GM18861 (cell line): ENCODE results near the gene TULP4.
"Not testable (repeated sequence)": the region's sequence is repeated elsewhere in the genome, so short reads cannot be mapped to it uniquely, and the experiment has no call there.

Source experiments
- ATAC-seq: cut with Tn5 transposase; IDR thresholded peaks from one replicate; pipeline ENCODE4 v1.9.1; 2021; ENCODE audit not compliant: unreplicated experiment

Gene TULP4

DNA sequence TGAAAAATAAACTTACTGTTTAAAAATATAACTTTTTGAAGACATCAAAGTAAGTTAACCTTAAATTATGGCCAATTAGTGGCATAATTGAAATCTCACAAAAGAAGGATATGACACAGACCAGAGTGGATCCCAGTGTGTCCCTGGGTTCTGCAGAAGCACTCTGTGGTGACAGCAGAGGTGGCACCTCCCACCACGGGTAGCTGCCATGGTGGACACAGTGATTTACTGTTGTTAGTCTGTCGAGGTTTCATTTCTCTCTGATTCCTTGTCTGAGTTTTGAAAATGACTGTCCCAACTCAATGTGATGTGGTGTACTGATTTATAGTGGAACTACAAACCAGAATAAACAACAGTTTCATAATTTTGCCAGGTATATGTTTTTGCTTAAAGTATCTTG, 76.5 kb downstream of the TULP4 start:
- ATAC-seq = no peak

DNA sequence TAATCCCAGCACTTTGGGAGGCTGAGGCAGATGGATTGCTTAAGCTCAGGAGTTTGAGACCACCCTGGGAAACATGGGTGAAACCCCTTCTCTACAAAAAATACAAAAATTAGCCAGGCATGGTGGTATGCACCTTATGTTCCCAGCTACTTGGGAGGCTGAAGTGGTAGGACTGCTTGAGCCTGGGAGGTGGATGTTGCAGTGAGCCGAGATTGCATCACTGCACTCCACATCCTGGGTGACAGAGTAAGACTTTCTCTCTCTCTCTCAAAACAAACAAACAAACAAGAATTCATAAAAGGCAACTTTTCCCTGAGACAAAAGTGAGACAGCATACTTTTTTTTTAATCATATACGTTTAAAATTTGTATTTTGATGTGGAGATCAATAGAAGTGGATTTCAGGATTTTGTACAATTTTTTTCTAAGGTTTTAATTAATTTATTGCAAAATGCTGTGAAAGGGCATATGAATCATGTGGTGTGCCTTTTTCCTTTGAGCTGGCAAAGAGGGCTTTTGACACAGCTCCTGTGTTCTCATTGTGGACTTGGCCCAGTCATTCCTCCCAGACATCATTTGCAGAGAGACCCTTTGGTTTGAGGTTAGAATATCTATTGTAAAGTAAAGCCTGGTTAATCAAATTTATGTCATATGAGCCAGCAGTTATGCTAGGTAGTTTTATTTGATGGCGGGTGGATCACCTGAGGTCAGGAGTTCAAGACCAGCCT, 77.1 kb downstream of the TULP4 start:
- ATAC-seq = no peak

DNA sequence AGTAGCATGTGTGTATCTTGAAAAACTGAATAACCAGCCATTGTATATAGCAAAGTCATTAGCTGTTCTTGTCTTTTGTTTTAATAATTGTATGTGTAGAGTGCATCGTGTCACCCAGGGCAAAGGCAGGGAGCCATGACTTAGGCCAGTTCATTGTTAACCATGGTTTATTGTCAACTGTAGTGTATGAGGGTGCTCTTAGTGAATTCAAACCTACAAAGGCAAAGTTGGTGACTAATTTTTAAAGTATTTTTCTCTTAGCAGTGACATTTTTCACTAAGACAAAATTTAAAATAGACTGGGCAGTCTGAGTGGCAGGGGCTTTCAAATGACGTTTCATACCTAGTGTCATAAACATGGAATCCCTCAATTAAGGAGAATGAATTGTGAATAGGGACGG, 79.0 kb downstream of the TULP4 start:
- no peak for ATAC-seq

GRCh38 chr6:158391977-158392376, 79.7 kb downstream of the TULP4 start:
- not testable (repeated sequence) for ATAC-seq

GRCh38 chr6:158396136-158396535, 83.9 kb downstream of the TULP4 start:
- ATAC-seq = no peak

GRCh38 chr6:158397578-158397977, 85.3 kb downstream of the TULP4 start:
- ATAC-seq = no peak

GRCh38 chr6:158398252-158399024, 86.2 kb downstream of the TULP4 start:
- no peak for ATAC-seq

DNA sequence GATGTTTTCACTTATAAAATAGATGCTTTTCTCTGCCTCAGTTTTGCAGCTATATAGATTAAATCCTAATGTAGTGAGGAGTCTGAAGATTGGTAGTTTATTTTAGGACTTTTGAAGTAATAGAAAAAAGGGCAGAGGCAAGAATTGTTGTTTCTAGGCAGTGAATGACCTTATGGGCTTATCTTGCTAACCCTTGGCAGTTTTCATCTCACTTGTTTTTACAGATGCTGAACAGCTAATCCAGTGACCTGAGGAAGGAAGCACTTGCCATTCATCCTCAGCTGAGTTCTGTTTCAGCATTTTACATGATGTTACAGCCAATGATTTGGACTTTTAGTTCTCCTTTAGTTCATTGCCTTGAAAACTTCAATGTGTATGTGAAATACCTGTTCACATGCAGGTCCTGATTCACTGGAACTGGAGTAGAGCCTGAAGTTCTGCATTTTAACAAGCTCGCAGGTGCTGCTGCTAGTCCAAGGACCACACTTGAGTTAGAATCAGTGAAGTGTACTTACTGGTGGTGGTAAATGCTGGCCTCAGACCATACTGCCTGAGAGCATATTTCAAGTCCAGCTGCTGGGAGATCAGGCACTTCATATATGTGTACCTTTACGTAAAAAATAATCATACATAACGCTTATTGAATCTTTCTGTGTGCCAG, 86.9 kb downstream of the TULP4 start:
- no peak for ATAC-seq

- ATAC-seq = no peak
These were observed 89.9 kb downstream of the TULP4 start for GRCh38 chr6:158402184-158402583.

GRCh38 chr6:158405321-158405831, 93.1 kb downstream of the TULP4 start:
- ATAC-seq = not testable (repeated sequence)

GRCh38 chr6:158405933-158406332, 93.7 kb downstream of the TULP4 start:
- ATAC-seq = no peak

DNA sequence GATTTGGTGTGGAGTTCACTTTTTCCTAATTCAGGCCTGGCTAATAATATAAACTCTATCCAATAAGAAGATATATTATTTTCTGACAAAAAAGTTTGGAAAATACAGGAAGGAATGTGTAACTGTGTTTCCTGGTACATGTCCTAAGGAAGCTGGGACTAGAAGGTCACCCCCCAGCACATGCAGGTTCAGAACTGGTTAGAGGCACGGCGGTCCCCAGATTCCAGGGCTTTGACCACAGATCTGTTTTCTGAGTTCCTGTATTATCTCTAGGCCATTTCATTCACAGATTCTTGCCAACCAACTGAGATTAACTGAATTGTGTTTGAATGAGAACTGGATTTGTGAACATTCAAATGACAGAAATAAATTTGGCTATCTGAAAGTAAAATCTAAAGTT, 94.5 kb downstream of the TULP4 start:
- ATAC-seq = no peak

DNA sequence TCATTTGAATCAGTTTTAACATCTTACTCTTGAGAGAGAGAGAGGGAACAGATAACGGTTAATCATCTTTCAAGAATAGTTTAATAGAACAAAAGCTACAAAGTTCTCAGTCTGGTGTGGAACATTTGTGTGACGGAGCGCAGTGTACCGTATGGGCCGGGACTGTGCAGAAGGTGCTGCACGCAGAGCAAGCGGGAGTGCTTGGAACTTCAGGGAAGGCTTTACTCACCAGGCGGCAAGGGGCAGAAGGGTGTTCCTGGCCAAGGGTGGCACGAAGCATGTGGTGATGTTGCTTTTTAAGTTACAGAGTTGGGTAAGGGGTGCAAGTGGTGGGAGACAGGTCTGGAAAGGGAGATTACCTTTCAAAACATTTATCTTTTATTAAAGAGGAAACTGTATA, 95.7 kb downstream of the TULP4 start:
- ATAC-seq = no peak

DNA sequence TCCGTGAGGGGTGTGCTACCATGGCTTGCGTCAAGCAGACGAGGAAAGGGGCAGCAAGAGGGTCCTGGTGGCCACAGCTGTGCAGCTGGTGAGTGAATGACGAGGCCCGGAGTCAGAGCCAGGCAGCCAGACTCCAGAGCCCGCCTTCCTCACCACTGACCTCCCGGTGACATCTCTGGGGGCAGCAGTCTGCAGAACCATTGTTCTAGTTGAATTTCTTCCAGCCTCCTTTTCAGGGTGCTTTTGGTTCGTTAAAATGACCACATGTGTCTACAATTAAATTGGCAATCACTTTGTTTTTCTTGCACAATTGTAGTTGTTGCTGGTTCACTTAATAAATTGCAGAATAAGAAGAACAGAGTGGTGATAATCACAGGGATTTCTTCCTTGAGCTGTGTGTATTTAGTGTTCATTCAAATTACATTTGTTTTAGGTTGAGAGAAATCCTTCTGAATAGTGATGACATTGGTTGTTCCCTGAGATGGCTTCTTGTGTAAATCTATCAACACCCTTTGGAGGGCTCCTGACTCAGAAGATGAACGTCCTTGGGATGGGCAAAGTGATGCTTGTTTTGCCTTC, 96.4 kb downstream of the TULP4 start:
- no peak for ATAC-seq

- no peak for ATAC-seq
These were observed 97.2 kb downstream of the TULP4 start for GRCh38 chr6:158409451-158409850.

DNA sequence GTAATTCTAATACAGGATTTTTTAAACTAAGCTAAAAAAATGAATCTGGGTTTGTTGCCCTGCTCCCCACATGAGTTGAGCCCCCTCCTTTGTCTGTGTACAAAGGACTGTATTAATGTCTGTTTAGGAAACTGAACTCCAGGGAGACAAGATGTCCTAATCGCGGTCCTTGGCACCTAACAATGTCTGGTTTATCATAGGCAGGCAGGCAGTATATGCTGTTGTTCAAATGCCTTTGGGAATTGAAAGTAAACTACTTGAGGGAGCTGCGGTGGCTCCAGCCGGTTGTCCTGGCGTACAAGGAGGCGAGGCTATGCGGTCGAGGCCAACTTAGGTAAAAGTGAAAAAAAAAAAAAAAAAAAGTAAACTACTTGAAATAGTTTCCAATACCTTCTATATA, 98.5 kb downstream of the TULP4 start:
- ATAC-seq = no peak

GRCh38 chr6:158411998-158412397, 99.7 kb downstream of the TULP4 start:
- no peak for ATAC-seq

DNA sequence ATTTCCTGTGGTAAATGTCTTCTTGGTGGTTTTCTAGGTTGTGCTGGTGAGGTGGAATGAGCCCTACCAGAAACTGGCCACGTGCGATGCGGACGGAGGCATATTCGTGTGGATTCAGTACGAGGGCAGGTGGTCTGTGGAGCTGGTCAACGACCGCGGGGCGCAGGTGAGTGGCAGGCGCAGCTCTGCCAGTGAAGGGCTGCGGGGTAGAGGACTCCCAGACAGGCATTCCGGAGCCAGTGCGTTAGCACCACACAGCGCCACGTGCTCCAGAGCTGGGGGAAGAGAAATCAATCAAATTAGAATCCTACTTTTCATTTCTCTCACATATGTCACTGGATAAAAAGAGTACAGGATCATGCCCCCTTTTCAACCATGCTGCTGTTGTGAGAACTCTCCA, 100.8 kb downstream of the TULP4 start:
- no peak for ATAC-seq

DNA sequence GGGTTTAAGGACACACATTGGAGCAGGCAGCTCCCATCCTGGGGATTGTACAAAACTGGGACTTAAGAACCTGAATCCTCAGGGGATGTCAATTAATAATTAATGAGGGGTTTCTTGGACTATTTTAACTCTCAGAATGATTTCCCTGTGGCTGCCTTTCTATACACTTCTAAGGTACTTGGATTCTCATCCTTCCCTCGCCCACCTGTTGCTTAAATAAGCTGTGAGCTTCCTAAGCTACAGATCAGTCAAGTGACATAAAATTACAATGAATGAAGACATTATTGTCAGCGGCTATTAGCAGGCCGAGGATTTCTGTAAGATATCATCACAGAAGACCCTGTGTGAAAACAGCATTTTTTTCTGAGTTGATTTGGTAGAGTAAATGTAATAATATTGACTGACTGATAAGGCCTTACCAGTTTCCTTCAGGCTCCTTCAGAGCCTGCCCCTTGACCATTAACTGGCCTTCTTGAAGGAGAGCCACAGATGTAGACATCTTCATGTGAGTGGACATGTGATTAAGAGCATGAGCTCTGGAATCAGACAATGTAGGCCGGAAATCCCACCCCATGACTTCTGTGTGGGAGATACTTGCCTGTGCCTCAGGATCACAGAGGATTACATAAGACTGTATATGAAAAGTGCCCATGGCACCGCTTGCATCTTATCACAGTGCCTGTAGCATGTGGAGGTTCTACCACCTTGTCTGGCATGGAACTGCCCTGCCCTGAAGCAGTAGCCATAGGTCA, 101.7 kb downstream of the TULP4 start:
- no peak for ATAC-seq

DNA sequence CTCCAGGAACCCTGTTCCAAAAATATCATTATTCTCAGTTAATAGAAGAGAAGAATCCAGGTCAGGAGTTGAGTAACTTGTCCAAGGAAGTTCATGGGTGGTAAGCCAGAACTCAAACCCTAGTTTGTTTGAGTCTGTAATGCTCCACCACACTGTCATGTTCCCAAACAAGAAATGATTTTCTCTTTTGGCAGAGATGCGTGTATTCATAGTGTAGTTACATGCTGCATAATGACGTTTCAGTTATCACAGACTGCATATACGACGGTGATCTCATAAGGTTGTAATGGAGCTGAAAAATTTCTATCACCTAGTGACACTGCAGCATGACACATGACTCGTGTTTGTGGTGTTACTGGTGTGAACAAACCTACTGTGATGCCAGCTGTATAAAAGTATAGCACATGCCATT, 102.6 kb downstream of the TULP4 start:
- no peak for ATAC-seq

DNA sequence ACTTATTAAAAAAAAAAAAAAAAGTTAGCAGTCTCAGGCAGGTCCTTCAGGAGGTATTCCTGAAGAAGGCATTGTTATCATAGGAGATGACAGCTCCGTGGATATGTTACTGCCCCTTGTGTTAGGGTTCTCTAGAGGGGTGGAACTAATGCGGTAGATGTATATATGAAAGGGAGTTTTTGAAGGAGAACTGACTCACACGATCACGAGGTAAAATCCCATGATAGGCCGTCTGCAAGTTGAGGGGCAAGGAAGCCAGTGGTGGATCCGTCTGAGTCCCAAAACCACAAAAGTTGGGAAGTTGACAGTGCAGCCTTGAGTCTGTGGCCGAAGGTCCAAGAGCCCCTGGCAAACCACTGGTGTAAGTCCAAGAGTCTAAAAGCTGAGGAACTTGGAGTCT, 103.4 kb downstream of the TULP4 start:
- no peak for ATAC-seq
